Liver (tissue), 9 donors: ENCODE measurements around the gene ACTN1. TPM values are rescaled to one million over a fixed set of nuclear protein-coding genes. Genes with fewer than 3 reads are reported as not detected.

Experiments used
- DNase-seq: peaks from one replicate; pipeline ENCODE4 v3.0.0-alpha.2; 2017; ENCODE audit warnings: low spot score
- H3K27ac ChIP-seq, 2 donors: one replicate each; pipeline ENCODE4 v1.7.0; 2013; ENCODE audit warnings: inconsistent platforms in 2 of 2, low read length in 2 of 2, control low read depth in 1 of 2, low read depth in 1 of 2, mild to moderate bottlenecking in 1 of 2
- H3K27me3 ChIP-seq, 4 donors: one replicate each; pipeline versions ENCODE4 v1.6.1 to v1.7.0; 2013; ENCODE audit warnings: low read length in 3 of 4, inconsistent platforms in 1 of 4, mild to moderate bottlenecking in 1 of 4, moderate library complexity in 1 of 4; ENCODE audit not compliant: control insufficient read depth in 4 of 4, insufficient read depth in 4 of 4
- H3K36me3 ChIP-seq, 4 donors: one replicate each; pipeline versions ENCODE4 v1.6.1 to v1.7.0; 2013; ENCODE audit warnings: low read length in 3 of 4, mild to moderate bottlenecking in 3 of 4, low read depth in 1 of 4, moderate library complexity in 1 of 4; ENCODE audit not compliant: control insufficient read depth in 4 of 4, insufficient read depth in 3 of 4
- H3K4me1 ChIP-seq, 4 donors: one replicate each; pipeline versions ENCODE4 v1.6.1 to v1.7.0; 2013; ENCODE audit warnings: low read length in 3 of 4, mild to moderate bottlenecking in 3 of 4, moderate library complexity in 1 of 4; ENCODE audit not compliant: control insufficient read depth in 4 of 4, insufficient read depth in 4 of 4
- H3K4me3 ChIP-seq, 3 donors: one replicate each; pipeline versions ENCODE4 v1.6.1 to v1.7.0; 2013; ENCODE audit warnings: low read length in 3 of 3, control low read depth in 1 of 3, low read depth in 1 of 3, mild to moderate bottlenecking in 1 of 3
- H3K9ac ChIP-seq, 2 donors: one replicate each; pipeline ENCODE4 v1.7.0; 2013; ENCODE audit warnings: low read length in 2 of 2, mild to moderate bottlenecking in 2 of 2, moderate library complexity in 2 of 2, control low read depth in 1 of 2, low read depth in 1 of 2
- H3K9me3 ChIP-seq, 4 donors: one replicate each; pipeline versions ENCODE4 v1.6.1 to v1.7.0; 2013; ENCODE audit warnings: low read length in 3 of 4; ENCODE audit not compliant: control insufficient read depth in 4 of 4
- EGR1 ChIP-seq, 2 donors: IDR thresholded peaks; 2 replicates each; pipeline ENCODE4 v1.6.1; 2016 to 2018; ENCODE audit warnings: antibody characterized with exemption in 2 of 2, low read depth in 2 of 2
- FOXA2 ChIP-seq: IDR thresholded peaks from 2 replicates; pipeline ENCODE4 v1.6.1; 2016; ENCODE audit warnings: antibody characterized with exemption
- GABPA ChIP-seq, 2 donors: IDR thresholded peaks in 1 of 2; conservative IDR thresholded peaks in 1 of 2; 2 replicates each; pipeline ENCODE4 v1.6.1; 2016; ENCODE audit warnings: antibody characterized with exemption in 2 of 2, mild to moderate bottlenecking in 1 of 2, moderate library complexity in 1 of 2
- JUND ChIP-seq, 2 donors: IDR thresholded peaks; 2 replicates each; pipeline ENCODE4 v1.6.1; 2016; ENCODE audit warnings: antibody characterized with exemption in 2 of 2
- NR2F2 ChIP-seq: IDR thresholded peaks from 2 replicates; pipeline ENCODE4 v1.6.1; 2016; ENCODE audit warnings: antibody characterized with exemption
- RAD21 ChIP-seq, 2 donors: IDR thresholded peaks; 2 replicates each; pipeline ENCODE4 v1.6.1; 2016; ENCODE audit warnings: antibody characterized with exemption in 2 of 2, mild to moderate bottlenecking in 2 of 2
- RXRA ChIP-seq, 2 donors: IDR thresholded peaks; 2 replicates each; pipeline ENCODE4 v1.6.1; 2017 to 2018; ENCODE audit warnings: antibody characterized with exemption in 2 of 2, mild to moderate bottlenecking in 1 of 2
- SP1 ChIP-seq: IDR thresholded peaks from 2 replicates; pipeline ENCODE4 v1.6.1; 2018; ENCODE audit warnings: antibody characterized with exemption, mild to moderate bottlenecking
- WGBS: extraction: QIAGEN DNeasy Blood & Tissue Kit; methylation state at CpG from one replicate; pipeline ENCODE4 v1.1.7; 2013; 5-methylcytosine and 5-hydroxymethylcytosine counted together
- polyA plus RNA-seq, 2 donors: library from polyadenylated mRNA; stranded (reverse) in 1 of 2; unstranded in 1 of 2; fragments of 200-250 nt in 1 of 2; fragments of >200 nt in 1 of 2; fragmentation: Nextera tagmentation in 1 of 2; extraction: Ambion mirVana in 1 of 2; gene quantifications; one replicate each; pipeline versions ENCODE4 v1.2.1 to v1.2.3, GENCODE V29; 2013 to 2015
- total RNA-seq, 2 donors: library from RNA; depleted of rRNA; stranded (reverse); fragments of >200 nt; gene quantifications; one replicate each; pipeline ENCODE4 v1.2.3, GENCODE V29; 2014
- TF ChIP-seq, protein P1 (sequence below): fragments of 150-350 bp; IDR thresholded peaks from 2 replicates; pipeline ENCODE4 v1.5.1; 2017; ENCODE audit warnings: improper control_type of control experiment, low read depth, low read length; ENCODE audit not compliant: missing input control
- TF ChIP-seq, protein P2 (sequence below): IDR thresholded peaks from 2 replicates; pipeline ENCODE4 v1.6.1; 2016; ENCODE audit warnings: antibody characterized with exemption, mild to moderate bottlenecking
- TF ChIP-seq, protein P3 (sequence below): IDR thresholded peaks from 2 replicates; pipeline ENCODE4 v1.6.1; 2016; ENCODE audit warnings: antibody characterized with exemption
- TF ChIP-seq, protein P4 (sequence below): IDR thresholded peaks from 2 replicates; pipeline ENCODE4 v1.6.1; 2016; ENCODE audit warnings: antibody characterized with exemption
- donor health status: healthy.
- donor health status: healthy.
- donor health status: healthy.
- donor health status: healthy.
- donor health status: healthy.

The ACTN1 gene
- total and polyA plus RNA-seq, 4 donors = 36.2 to 100 (median 63.1) TPM

DNA sequence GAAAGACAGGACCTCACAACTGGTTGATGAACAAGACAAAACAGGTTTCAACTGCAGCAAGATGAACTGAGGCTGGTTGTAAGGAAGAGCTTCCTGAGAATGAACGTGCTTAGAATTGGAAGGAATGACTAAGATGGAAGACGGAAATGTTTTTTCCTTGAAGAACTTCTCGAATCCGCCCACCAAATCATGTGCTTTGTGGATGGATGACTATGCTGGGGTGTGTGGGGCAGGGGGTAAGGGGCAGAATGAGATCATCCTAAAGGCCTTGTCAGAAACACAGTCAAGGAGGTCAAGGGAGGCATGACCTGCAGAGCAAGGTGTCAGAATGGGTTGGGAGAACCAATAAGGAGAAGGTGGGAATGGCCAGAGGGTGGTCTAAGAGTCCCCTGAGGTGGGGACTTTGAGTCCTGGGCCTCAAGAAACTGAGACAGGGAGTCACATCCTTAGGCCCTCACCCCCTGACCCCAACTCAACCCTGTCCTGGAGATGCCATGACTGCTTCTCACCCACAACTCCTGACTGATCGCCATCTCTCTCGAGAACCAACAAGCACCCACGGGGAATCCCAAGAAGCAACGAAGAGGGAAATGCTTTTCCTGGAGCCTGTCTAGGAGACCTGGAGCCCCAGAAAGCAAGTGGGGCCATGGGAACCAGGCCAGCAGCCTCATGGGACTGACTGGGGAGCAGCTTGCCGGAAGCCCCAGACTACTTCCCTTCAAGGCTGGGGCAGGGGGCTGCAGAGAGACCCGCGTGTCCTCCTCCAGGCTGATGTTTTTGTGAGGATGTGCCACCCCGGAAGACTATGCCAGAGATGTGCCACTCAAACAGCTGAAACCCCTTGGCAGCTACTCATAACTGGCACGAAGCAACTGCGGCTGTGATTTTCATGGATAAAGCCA is 84.0 kb downstream of the ACTN1 start:
- Histone ChIP-seq H3K4me1 (peaks cover 0 to 4% (median 0%) of the 10 kb centered on the region in 4 donors), H3K4me3 (no peak overlapping the region), H3K9ac (no peak overlapping the region), H3K27me3 (no peaks in the 10 kb centered on the region), H3K27ac (no peak overlapping the region), H3K36me3 (peaks cover 5 to 75% (median 49%) of the 10 kb centered on the region in 4 donors), H3K9me3 (no peaks in the 10 kb centered on the region)
- WGBS = 95% methylated on average over 14 of the region's 14 CpGs
- no peak for DNase-seq
- no peak for TF ChIP-seq JUND (IDR thresholded peaks at IDR 0.05)
- no peak for TF ChIP-seq RAD21 (IDR thresholded peaks at IDR 0.05)
- TF ChIP-seq, protein P1, sequence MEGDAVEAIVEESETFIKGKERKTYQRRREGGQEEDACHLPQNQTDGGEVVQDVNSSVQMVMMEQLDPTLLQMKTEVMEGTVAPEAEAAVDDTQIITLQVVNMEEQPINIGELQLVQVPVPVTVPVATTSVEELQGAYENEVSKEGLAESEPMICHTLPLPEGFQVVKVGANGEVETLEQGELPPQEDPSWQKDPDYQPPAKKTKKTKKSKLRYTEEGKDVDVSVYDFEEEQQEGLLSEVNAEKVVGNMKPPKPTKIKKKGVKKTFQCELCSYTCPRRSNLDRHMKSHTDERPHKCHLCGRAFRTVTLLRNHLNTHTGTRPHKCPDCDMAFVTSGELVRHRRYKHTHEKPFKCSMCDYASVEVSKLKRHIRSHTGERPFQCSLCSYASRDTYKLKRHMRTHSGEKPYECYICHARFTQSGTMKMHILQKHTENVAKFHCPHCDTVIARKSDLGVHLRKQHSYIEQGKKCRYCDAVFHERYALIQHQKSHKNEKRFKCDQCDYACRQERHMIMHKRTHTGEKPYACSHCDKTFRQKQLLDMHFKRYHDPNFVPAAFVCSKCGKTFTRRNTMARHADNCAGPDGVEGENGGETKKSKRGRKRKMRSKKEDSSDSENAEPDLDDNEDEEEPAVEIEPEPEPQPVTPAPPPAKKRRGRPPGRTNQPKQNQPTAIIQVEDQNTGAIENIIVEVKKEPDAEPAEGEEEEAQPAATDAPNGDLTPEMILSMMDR = no peak
- TF ChIP-seq, protein P2, sequence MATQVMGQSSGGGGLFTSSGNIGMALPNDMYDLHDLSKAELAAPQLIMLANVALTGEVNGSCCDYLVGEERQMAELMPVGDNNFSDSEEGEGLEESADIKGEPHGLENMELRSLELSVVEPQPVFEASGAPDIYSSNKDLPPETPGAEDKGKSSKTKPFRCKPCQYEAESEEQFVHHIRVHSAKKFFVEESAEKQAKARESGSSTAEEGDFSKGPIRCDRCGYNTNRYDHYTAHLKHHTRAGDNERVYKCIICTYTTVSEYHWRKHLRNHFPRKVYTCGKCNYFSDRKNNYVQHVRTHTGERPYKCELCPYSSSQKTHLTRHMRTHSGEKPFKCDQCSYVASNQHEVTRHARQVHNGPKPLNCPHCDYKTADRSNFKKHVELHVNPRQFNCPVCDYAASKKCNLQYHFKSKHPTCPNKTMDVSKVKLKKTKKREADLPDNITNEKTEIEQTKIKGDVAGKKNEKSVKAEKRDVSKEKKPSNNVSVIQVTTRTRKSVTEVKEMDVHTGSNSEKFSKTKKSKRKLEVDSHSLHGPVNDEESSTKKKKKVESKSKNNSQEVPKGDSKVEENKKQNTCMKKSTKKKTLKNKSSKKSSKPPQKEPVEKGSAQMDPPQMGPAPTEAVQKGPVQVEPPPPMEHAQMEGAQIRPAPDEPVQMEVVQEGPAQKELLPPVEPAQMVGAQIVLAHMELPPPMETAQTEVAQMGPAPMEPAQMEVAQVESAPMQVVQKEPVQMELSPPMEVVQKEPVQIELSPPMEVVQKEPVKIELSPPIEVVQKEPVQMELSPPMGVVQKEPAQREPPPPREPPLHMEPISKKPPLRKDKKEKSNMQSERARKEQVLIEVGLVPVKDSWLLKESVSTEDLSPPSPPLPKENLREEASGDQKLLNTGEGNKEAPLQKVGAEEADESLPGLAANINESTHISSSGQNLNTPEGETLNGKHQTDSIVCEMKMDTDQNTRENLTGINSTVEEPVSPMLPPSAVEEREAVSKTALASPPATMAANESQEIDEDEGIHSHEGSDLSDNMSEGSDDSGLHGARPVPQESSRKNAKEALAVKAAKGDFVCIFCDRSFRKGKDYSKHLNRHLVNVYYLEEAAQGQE = no peak
- TF ChIP-seq EGR1 (IDR thresholded peaks at IDR 0.05; ENCODE audit: low read depth in 2 of 2) = no peak
- no peak for TF ChIP-seq FOXA2
- no peak for TF ChIP-seq SP1
- no peak for TF ChIP-seq RXRA (IDR thresholded peaks at IDR 0.05)
- TF ChIP-seq, protein P3, sequence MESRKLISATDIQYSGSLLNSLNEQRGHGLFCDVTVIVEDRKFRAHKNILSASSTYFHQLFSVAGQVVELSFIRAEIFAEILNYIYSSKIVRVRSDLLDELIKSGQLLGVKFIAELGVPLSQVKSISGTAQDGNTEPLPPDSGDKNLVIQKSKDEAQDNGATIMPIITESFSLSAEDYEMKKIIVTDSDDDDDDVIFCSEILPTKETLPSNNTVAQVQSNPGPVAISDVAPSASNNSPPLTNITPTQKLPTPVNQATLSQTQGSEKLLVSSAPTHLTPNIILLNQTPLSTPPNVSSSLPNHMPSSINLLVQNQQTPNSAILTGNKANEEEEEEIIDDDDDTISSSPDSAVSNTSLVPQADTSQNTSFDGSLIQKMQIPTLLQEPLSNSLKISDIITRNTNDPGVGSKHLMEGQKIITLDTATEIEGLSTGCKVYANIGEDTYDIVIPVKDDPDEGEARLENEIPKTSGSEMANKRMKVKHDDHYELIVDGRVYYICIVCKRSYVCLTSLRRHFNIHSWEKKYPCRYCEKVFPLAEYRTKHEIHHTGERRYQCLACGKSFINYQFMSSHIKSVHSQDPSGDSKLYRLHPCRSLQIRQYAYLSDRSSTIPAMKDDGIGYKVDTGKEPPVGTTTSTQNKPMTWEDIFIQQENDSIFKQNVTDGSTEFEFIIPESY = no peak
- no peak for TF ChIP-seq GABPA (IDR thresholded peaks at IDR 0.05 in 1 of 2, conservative IDR thresholded peaks at IDR 0.05 in 1 of 2)
- TF ChIP-seq, protein P4, sequence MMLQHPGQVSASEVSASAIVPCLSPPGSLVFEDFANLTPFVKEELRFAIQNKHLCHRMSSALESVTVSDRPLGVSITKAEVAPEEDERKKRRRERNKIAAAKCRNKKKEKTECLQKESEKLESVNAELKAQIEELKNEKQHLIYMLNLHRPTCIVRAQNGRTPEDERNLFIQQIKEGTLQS = no peak

DNA sequence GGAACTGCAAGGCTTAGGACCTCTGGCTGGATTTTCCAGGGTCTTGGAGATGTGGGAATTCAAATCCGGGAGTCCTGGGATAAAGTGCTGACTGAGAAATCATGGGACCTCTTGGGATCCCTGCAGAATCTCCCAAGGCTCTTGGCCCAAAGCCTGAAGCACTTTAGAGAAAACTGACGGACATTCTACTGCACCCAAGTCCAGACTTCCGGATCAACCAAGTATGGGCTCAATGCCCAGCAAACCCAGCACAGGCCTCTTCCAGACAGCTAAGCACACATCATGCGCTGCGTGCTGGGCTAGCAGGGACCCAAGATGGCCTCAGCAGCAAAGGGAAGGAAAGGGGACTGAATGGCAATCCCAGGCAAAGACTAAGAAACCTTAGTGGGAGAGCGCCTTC is 85.0 kb downstream of the ACTN1 start:
- peaks cover 7 to 83% (median 54%) of the 10 kb centered on the region in 4 donors for H3K36me3 ChIP-seq
- 82% methylated on average over 6 of the region's 6 CpGs for WGBS
- no peak for DNase-seq

More for the DNA sequence above, 85.0 kb downstream of the ACTN1 start:
- H3K4me3 ChIP-seq = no peak overlapping the region
- no peak overlapping the region for H3K27ac ChIP-seq
- no peaks in the 10 kb centered on the region for H3K27me3 ChIP-seq
- no peak overlapping the region for H3K9ac ChIP-seq
- peaks cover 0 to 4% (median 0%) of the 10 kb centered on the region in 4 donors for H3K4me1 ChIP-seq
- TF ChIP-seq SP1 = no peak
- no peak for TF ChIP-seq NR2F2
- no peaks in the 10 kb centered on the region for H3K9me3 ChIP-seq
